NCI-H1105 (cell line): ENCODE measurements around the gene IQGAP2.
"Not testable (repeated sequence)": the region's sequence is repeated elsewhere in the genome, so short reads cannot be mapped to it uniquely, and the experiment has no call there.

ENCODE experiments used
- DNase-seq: peaks from one replicate; lab custom pipeline; 2025; lab: John Stamatoyannopoulos, UW

The IQGAP2 gene

DNA sequence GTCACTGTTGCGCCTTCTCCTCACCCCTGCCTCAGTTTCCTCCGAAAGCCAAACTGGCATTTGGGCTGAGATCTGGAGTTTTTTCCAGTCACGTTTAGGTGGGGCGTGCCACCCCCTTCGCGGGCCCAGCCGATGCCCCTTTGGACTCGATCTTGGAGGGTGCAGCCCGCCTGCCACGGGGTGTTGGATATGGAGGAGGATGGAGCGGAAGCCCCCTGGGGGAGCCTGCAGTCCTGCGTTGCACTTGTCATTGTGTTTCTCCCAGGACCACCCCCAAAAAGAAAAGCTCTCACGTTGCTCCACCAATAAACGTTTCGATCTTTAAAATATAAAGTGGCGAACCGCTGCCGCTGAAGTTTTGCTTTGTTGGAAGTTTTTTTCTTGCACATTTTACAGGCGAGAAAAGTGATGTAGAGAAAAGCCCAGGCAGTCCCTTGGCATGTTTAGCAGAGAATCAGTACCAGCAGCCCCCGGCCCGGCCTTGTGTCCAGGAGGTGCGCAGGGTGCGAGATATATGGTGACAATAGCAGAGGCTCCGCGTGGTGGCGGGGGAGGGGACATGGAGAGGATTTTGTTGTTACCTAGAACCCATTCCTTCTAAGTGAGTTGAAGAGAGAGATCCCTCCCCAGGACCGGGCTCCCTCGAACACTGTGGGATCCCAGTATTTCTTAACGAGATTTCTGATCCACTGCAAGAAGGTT, 313.5 kb downstream of the IQGAP2 start:
- no peak for DNase-seq

DNA sequence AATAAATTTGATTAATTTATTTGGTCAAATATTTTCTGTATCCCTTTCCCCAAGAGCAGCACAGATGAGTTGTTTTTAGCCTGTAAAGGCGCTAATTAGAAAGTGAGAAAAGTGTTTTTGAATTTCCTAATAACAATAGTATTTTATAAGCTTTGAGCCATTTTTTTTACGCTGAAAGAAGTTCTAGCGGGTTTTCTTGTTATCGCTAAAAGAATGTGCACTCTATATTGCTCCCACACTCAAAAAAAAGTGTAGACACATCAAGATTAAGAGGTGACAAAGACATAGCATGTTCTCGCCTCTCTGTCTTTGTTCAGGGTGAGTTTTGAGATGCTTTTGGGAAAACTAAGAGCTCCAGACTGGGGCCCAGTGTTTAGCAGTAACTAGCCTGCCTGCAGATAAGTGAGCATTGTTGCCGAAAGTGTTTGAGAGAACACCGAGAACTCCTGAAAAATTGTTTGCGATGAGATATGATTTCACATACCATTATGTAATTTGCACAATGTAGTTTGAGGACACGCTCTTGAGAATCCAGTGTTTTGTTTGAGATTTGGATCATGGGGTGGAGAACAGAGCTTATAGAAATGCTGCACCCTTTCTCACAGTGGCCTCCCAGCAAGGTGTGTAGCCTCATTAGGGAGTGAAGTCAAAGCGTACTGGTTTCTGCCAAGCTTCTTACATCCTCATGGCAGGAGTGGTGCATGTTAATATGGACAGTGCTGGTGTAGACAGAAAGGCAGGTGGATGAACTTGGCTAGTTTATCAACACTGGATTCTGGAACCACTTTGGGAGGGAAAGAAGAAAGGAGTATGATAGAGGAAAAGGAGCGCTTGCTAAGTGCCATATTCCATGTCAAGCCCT, 314.4 kb downstream of the IQGAP2 start:
- DNase-seq = no peak

DNA sequence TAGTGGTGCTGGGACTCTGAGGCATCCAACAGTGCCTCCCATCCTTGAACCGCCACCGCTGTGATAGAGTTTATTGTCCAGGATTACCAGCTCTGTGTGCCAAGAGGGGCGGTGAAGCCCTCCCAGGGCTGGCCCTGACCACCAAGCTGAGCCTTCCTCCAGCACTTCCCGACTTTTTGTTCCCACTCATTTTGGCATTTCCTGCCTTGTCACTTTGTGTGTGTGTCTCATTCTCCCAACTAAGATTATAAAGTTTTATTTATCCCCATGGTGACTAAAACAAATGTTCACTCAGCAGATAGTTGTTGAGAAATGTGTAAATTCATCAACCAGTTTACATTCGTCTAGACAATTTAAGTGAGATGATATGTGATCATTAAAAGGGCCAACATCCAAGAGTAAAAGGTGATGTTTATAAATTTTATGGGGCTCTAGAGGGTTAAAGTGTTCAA, 315.3 kb downstream of the IQGAP2 start:
- DNase-seq = no peak

DNA sequence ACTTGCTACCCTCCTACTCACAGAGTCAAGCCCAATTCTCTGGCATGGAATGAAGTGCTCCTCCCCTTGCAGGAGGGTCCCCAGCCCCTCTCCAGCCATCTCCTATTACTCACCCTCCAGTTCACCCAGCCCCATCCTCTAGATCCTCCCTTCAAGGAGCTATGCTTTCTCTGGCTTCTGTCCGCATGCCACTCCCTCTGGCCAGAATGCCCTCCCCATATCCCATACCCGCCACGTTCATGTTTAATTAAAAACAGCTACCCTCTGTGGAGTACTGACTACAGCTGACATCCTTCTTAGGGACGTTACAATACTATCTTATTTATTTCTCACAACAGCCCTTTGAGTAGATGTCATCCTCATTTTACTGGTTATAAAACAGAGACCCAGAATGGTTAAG, 315.8 kb downstream of the IQGAP2 start:
- DNase-seq = no peak

DNA sequence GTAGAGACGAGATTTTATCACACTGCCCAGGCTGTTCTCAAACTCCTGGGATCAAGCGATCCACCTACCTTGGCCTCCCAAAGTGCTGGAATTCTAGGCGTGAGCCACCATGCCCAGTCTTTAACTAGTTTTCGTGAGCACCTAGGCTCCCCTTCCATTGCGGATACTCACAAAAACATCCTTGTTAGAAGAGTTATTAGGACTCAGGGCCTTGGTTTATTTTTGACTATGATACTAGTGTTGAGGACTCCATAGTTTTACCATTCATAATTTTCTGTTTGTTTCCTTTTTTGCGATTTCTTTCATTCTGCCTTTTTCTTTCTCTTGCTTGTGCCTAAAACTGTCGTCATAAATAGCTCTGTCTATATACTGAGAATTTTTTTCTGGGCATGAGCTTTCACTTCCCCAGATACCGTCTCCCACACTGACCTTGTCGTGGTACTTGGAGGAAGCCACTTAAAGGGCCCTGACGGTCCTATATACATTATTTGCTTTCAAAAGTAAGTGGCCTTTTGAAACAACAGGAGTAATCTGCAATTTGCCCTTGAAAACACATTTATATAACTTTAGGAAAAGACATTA, 318.0 kb downstream of the IQGAP2 start:
- no peak for DNase-seq

DNA sequence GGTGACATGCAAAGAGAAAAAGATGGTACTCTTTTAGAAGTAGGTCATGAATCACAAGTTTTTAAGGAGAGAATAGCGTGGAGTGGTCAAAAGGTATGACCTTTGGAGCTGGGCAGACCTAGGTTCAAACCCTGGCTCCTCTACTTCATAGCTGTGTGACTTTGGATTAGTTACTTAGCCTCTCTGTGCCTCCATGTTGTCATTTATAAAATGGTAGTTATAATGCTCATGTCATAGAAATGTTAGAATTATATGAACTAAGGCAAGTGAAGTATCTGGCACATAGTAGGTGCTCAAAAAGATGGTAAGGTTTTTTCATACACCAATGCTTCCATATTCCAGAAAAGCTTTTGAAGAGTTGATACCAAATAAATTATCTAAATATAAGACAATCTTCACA, 320.2 kb downstream of the IQGAP2 start:
- no peak for DNase-seq

DNA sequence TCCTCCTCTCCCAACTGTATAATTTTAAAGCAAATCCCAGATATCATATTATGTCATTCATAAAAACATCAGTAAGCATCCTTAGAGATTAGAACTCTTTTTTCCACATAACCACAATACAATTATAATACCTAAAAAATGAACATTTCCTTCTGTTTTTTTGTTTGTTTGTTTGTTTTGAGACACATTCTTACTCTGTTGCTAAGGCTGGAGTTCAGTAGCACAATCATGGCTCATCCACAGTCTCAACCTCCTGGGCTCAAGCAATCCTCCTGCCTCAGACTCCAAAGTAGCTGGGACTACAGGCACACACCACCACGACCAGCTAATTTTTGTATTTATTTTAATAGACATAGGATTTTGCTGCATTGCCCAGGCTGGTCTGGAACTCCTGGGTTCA, 320.8 kb downstream of the IQGAP2 start:
- no peak for DNase-seq

DNA sequence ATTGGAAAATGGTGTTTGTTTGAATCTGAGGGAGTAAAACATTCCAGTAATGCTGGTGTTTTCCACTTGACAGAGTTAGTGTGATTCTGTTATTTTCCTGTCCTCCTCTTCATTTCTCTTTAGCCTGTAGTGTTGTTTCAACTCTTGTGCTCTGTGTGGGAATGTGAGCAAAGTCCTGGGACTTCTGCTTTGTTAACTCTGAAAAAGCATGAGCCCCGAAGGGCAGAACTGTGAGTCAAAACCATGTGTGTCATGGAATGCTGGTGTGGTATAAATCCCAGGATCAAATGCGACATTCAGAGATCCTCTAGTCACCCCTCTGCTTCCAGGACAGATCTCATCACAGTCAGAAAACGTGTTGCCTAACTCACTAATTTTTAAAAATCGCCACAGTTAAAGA, 321.8 kb downstream of the IQGAP2 start:
- DNase-seq = no peak

DNA sequence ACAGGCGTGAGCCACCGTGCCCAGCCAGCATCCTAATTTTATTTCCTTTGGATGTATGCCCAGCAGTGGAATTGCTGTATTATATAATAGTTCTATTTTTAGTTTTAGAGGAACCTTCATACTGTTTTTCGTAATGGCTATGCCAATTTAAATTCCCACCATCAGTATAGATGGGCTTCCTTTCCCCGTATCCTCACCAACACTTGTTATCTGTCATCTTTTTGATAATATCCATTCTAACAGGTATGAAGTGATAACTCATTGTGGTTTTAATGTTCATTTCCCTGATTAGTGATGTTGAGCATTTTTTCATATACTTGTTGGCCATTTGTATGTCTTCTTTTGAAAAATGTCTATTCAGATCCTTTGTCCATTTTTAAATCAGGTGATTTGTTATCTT, 325.9 kb downstream of the IQGAP2 start:
- no peak for DNase-seq

DNA sequence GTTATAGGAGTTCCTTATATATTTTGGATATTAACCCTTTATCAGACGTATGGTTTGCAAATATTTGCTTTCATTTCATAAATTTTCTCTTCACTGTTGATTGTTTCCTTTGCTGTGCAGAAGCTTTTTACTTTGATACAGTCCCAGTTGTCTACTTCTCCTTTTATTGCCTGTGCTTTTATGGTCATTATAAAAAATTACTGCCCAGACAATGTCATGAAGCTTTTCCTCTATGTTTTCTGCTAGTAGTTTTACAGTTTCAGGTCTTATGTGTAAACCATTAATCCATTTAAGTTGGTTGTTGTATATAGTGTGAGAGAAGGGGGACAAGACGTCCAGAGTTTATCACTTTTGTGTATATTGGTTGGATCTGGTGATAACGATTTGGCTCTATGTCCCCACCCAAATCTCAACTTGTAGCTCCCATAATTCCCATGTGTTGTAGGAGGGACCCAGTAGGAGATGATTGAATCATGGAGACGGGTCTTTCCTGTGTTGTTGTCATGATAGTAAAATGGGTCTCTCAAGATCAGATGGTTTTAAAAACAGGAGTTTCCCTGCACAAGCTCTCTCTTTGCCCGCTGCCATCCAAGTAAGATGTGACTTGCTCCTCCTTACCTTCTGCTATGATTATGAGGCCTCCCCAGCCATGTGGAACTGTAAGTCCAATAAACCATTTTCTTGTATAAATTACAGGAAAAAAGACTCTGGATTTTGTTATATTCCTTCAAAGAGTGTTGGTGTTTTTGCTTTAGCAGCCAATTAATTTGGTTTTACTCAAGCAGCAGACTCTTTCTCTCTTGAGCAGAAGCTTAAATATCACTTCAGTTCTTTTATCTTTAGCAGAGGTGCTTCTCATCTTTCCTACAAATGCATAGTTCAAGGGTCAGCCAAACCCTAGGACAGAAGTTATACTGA, 326.5 kb downstream of the IQGAP2 start:
- no peak for DNase-seq

DNA sequence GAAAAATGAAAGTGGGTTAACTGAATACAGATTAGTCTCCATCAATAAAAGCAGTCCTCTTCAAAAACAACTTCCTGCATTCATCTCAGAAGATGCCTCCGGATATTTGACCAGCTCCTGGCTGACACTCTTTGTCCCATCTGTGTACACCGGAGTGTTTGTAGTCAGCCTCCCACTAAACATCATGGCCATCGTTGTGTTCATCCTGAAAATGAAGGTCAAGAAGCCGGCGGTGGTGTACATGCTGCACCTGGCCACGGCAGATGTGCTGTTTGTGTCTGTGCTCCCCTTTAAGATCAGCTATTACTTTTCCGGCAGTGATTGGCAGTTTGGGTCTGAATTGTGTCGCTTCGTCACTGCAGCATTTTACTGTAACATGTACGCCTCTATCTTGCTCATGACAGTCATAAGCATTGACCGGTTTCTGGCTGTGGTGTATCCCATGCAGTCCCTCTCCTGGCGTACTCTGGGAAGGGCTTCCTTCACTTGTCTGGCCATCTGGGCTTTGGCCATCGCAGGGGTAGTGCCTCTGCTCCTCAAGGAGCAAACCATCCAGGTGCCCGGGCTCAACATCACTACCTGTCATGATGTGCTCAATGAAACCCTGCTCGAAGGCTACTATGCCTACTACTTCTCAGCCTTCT, 329.4 kb downstream of the IQGAP2 start:
- DNase-seq = no peak

DNA sequence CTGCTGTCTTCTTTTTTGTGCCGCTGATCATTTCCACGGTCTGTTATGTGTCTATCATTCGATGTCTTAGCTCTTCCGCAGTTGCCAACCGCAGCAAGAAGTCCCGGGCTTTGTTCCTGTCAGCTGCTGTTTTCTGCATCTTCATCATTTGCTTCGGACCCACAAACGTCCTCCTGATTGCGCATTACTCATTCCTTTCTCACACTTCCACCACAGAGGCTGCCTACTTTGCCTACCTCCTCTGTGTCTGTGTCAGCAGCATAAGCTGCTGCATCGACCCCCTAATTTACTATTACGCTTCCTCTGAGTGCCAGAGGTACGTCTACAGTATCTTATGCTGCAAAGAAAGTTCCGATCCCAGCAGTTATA, 329.9 kb downstream of the IQGAP2 start:
- no peak for DNase-seq

DNA sequence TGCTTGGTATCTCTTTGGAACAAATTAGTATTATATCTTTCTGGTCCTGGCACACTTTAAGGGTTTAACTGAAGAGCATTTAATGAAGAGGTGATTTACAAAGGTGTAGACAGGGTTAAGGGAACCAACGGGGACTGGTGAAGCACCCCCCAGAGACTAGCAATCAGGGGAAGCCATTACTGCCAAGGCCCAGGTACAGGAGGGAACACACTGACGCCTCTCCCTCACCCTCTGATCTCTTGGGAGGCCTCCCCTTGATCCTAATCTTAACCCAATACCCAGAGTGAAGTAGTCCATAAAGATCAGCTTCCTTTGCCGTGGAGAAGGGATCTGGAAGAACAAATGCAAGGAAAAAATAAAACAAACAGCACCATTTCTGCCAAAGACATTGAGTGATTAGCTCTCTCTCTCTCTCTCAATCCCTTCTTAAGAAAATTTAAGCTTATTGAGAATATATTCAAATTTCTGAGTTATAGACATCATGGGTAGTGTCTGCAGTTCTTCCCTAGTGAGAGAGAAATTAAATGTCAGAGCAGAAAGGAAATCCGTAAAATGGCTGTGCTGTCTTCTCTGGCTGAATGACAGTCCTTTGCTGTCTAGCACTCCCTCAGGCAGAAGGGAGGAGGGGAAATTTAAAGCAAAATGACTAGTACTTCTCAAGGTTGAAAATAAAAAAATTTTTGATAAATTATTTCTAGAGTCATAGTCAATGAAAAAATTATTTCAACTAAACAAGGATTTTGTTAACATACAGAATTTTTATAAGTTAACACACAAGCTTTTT, 332.9 kb downstream of the IQGAP2 start:
- no peak for DNase-seq

DNA sequence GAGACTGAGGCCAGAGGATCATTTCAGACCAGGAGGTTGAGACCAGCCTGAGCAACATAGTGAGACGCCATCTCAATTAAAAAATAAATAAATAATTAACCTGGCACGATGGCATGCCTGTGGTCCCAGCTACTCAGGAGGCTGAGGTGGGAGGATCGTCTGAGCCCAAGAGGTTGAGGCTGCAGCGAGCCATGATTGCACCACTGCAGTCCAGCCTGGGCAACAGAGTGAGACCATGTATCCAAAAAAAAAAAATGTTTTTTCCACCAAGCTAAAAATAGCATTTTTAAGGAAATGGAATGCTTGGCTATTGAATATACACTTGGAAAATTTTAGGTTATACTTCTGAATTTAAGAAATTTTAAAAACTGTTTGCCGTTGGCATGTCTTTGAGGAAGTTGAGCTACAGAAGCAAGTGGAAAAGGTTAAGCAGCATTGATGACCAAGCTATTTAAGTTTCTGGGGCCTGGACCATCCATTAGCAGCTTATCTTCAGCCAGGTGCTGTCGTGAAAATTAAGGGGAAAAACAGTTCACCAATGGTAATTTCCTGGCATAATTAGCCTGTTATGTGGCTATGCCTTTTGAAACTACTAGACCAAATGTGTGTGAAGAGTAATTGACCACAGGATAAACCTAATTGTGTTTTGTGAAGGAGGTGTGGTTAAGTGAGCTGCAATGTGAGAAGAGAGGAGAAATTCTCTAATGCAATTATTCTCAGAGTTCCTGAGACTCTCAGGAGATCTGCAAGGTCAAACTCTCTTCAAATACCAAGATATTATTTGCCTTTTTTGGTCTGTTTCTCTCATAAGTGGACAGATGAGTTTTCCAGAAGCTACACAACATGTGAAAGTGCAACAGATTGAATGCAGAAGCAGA, 333.8 kb downstream of the IQGAP2 start:
- DNase-seq = no peak

DNA sequence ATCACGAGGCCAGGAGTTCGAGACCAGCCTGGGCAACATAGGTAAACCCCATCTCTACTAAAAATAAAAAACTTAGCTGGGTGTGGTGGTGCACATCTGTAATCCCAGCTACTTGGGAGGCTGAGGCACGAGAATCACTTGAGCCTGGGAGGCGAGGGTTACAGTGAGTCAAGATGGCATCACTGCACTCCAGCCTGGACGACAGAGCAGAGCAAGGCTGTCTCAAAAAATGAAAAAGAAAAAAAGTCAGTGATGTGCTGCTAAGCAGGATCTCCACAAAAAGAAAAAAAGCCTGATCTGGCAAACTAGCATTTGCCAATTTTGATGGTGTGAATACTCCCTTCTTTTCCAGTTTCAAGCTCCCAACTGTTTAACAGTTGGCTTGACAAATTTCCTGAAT, 334.8 kb downstream of the IQGAP2 start:
- DNase-seq = no peak

DNA sequence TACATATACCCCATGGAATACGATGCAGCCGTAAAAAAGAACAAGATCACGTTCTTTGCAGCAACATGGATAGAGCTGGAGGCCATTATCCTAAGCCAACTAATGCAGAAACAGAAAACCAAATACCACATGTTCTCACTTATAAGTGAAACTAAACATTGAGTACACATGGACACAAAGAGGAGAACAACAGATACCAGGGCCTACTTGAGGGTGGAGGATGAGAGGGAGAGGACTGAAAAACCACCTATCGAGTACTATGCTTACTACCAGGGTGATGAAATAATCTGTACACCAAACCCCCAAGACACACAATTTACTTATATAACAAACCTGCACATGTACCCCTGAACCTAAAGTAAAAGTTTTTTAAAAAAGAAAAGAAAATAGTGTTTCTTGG, 338.4 kb downstream of the IQGAP2 start:
- not testable (repeated sequence) for DNase-seq

DNA sequence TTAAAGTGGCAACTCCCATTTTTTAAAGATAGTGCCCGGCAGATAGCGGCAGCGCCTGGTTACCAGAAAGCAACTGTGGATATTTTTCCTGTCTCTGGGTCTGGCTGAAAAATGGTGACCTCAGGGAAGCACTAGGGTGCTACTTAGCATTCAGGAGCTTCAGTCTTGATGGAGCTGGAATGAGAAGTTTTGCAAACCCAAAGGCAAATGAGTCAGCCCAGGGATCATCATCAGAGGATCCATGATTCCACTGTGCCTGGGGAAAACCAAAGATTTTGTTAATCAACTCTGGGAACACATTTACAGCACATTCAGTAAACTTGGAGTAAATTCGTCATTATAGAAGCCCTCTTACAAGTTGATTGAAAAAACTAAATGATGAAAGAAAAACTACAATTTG, 339.5 kb downstream of the IQGAP2 start:
- DNase-seq = no peak

DNA sequence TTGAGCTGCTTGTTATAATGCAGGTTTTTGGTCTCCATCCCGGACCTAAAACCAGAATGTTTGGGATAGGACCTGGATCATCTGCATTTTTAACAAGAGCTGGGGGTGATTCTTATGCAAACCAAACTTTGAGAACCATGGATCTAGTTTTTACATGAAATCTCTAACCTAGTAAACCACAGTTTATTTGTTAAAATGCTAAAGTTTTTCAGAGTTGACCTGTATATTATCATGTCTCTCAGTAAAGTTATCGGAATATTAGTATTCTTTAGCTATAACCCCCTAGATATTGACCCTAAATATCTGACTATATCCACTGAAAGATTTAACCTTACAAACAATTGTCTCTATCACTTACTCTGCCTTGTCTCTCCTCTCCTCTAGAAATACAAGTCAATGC, 341.5 kb downstream of the IQGAP2 start:
- DNase-seq = no peak

DNA sequence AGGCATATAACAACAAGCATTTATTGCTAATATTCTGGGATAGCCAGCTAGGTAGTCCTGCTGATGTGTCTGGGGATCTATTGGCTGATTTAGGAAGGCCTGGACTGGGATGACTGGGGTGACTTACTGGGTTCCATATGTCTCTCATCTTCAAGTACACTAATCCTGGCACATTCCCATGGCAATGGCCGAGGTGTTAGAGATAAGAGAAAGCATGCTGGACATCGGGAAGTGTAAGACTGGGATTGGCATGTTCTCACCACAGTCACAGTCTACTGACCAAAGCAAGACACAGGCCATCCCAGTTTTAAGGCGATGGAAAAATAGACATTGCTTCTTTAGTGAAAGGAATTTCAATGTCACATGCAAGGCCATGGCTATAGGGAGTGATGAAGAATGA, 342.6 kb downstream of the IQGAP2 start:
- DNase-seq = no peak

DNA sequence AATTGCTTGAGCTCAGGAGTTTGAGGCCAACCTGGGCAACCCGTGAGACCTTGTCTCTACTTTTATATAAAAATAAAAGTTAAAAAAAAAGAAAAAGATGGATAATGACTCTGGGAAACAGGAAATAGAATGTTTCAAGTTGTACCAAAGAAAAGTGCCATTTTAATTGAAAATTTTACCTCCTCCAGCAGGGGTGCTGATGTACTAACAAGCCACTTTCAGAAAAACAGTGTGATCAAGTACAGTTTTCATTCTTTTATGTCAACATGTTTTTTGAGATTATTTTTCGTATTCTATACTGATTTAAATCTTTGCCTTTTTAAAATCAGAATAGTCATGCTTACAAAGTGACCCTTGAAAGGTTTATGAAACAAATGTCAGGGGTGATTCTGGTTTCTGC, 343.6 kb downstream of the IQGAP2 start:
- DNase-seq = no peak
